Right atrium auricular region (tissue), 2 donors: ENCODE results near the gene ADGRA1. TPM values are rescaled to one million over a fixed set of nuclear protein-coding genes. Genes with fewer than 3 reads are reported as not detected.
"Not testable (repeated sequence)": the region's sequence is repeated elsewhere in the genome, so short reads cannot be mapped to it uniquely, and the experiment has no call there.

ENCODE experiments used
- DNase-seq: peaks from one replicate; pipeline ENCODE4 v3.0.0-alpha.2; 2019; ENCODE audit warnings: low spot score
- H3K27ac ChIP-seq, 2 donors: fragments of 200-600 bp; sonication (generic); 1 replicate in 1 of 2; 2 replicates in 1 of 2; pipeline ENCODE4 v1.5.1; 2016 to 2019
- H3K27me3 ChIP-seq, 2 donors: fragments of 200-600 bp; sonication (generic); one replicate each; pipeline versions ENCODE4 v1.5.1 to v1.6.0; 2017 to 2019
- H3K36me3 ChIP-seq: fragments of 200-600 bp; sonication (generic); one replicate; pipeline ENCODE4 v1.5.1; 2016
- H3K4me1 ChIP-seq, 2 donors: fragments of 200-600 bp; sonication (generic); one replicate each; pipeline versions ENCODE4 v1.5.1 to v1.6.0; 2017 to 2019
- H3K4me3 ChIP-seq, 2 donors: fragments of 200-600 bp; sonication (generic); 1 replicate in 1 of 2; 2 replicates in 1 of 2; pipeline ENCODE4 v1.5.1; 2017 to 2019; ENCODE audit warnings: mild to moderate bottlenecking in 1 of 2, moderate library complexity in 1 of 2
- H3K9me3 ChIP-seq, 2 donors: fragments of 200-600 bp; sonication (generic); one replicate each; pipeline ENCODE4 v1.5.1; 2019
- total RNA-seq, 2 donors: library from RNA; depleted of rRNA; stranded (reverse); fragments of >200 nt; gene quantifications; one replicate each; pipeline ENCODE4 v1.1.0, GENCODE V29; 2016
- TF ChIP-seq, protein P1 (sequence below), 2 donors: fragments of 200-600 bp; sonication (generic); IDR thresholded peaks; one replicate each; pipeline ENCODE4 v1.5.1; 2019; ENCODE audit warnings: antibody characterized with exemption in 2 of 2

ADGRA1 gene
- total RNA-seq, 2 donors from 2014 or later = 0.11 to 0.51 TPM

- H3K4me1 ChIP-seq = no peaks in the 10 kb centered on the region
- H3K36me3 ChIP-seq = no peaks in the 10 kb centered on the region
- no peak overlapping the region for H3K4me3 ChIP-seq
- no peaks in the 10 kb centered on the region for H3K27me3 ChIP-seq
- H3K9me3 ChIP-seq = peaks cover 0 to 15% of the 10 kb centered on the region in 2 donors
- TF ChIP-seq, protein P1, sequence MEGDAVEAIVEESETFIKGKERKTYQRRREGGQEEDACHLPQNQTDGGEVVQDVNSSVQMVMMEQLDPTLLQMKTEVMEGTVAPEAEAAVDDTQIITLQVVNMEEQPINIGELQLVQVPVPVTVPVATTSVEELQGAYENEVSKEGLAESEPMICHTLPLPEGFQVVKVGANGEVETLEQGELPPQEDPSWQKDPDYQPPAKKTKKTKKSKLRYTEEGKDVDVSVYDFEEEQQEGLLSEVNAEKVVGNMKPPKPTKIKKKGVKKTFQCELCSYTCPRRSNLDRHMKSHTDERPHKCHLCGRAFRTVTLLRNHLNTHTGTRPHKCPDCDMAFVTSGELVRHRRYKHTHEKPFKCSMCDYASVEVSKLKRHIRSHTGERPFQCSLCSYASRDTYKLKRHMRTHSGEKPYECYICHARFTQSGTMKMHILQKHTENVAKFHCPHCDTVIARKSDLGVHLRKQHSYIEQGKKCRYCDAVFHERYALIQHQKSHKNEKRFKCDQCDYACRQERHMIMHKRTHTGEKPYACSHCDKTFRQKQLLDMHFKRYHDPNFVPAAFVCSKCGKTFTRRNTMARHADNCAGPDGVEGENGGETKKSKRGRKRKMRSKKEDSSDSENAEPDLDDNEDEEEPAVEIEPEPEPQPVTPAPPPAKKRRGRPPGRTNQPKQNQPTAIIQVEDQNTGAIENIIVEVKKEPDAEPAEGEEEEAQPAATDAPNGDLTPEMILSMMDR (IDR thresholded peaks at IDR 0.05) = no peak
- H3K27ac ChIP-seq = no peak overlapping the region
- no peak for DNase-seq
Observed at GRCh38 chr10:133143546-133143945, 55.8 kb downstream of the ADGRA1 start.

GRCh38 chr10:133144771-133145170 is 57.0 kb downstream of the ADGRA1 start:
- TF ChIP-seq, protein P1 (IDR thresholded peaks at IDR 0.05) = no peak
- no peak for DNase-seq
- Histone ChIP-seq H3K27ac (no peak overlapping the region), H3K36me3 (no peaks in the 10 kb centered on the region), H3K27me3 (no peaks in the 10 kb centered on the region), H3K4me1 (no peaks in the 10 kb centered on the region), H3K4me3 (no peak overlapping the region), H3K9me3 (peaks cover 0 to 17% of the 10 kb centered on the region in 2 donors)

- DNase-seq = no peak
- Histone ChIP-seq H3K27me3 (no peaks in the 10 kb centered on the region), H3K36me3 (no peaks in the 10 kb centered on the region), H3K9me3 (peaks cover 0 to 23% of the 10 kb centered on the region in 2 donors), H3K4me1 (no peaks in the 10 kb centered on the region), H3K27ac (no peak overlapping the region), H3K4me3 (no peak overlapping the region)
- TF ChIP-seq, protein P1 (IDR thresholded peaks at IDR 0.05) = no peak
Observed at GRCh38 chr10:133150226-133150625, 62.5 kb downstream of the ADGRA1 start.

- TF ChIP-seq, protein P1 (IDR thresholded peaks at IDR 0.05) = no peak
- H3K27me3 ChIP-seq = no peaks in the 10 kb centered on the region
- DNase-seq = no peak
Observed at GRCh38 chr10:133150656-133151055, 62.9 kb downstream of the ADGRA1 start.

GRCh38 chr10:133151071-133151470 is 63.3 kb downstream of the ADGRA1 start:
- not testable (repeated sequence) for H3K27ac ChIP-seq, DNase-seq, H3K27me3 ChIP-seq, H3K36me3 ChIP-seq, H3K4me3 ChIP-seq, H3K4me1 ChIP-seq
- peaks cover 0 to 23% of the 10 kb centered on the region in 2 donors for H3K9me3 ChIP-seq

More at GRCh38 chr10:133150656-133151055, 62.9 kb downstream of the ADGRA1 start:
- H3K27ac ChIP-seq = no peak overlapping the region
- H3K4me1 ChIP-seq = no peaks in the 10 kb centered on the region
- no peak overlapping the region for H3K4me3 ChIP-seq
- H3K9me3 ChIP-seq = peaks cover 0 to 23% of the 10 kb centered on the region in 2 donors
- H3K36me3 ChIP-seq = no peaks in the 10 kb centered on the region

DNA sequence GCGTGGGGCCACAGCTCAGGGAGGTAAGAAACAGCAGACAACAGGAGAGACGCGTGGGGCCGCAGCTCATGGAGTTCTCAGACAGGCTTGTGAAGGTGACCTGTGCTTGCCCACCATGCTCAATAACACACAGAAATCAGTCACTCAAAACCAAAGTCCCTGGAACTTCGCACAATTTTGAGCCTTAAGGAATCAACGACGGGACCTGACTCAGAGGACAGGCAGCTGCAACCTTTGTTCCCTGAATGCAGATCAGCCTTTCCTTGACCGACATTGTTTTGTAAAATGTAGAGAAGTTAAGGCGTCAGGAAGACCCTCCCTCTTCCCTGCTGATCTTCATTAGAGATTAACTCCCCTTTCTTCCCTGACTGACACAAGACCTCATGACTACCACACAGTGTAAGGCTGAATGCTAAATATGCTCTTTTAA is 63.8 kb downstream of the ADGRA1 start:
- no peak overlapping the region for H3K27ac ChIP-seq
- TF ChIP-seq, protein P1 (IDR thresholded peaks at IDR 0.05) = no peak
- no peaks in the 10 kb centered on the region for H3K27me3 ChIP-seq
- H3K9me3 ChIP-seq = peaks cover 0 to 23% of the 10 kb centered on the region in 2 donors
- DNase-seq = no peak
- H3K4me3 ChIP-seq = no peak overlapping the region
- no peaks in the 10 kb centered on the region for H3K36me3 ChIP-seq
- H3K4me1 ChIP-seq = no peaks in the 10 kb centered on the region
